Measurements from ENCODE around the gene GOLGA6L1. TPM values are rescaled to one million over a fixed set of nuclear protein-coding genes. Genes with fewer than 3 reads are reported as not detected.
A peak's percentile ranks its signal among the peaks of the same experiment; 100 is the strongest.
"Not testable (repeated sequence)": the region's sequence is repeated elsewhere in the genome, so short reads cannot be mapped to it uniquely, and the experiment has no call there.

Gene GOLGA6L1
- total RNA-seq = not detected

- not testable (repeated sequence) for H3K9me3 ChIP-seq; DNase-seq; H3K27ac ChIP-seq; H3K36me3 ChIP-seq; H3K4me1 ChIP-seq; H3K27me3 ChIP-seq; ATAC-seq (ENCODE audit: low FRiP score in 2 of 2); H3K4me3 ChIP-seq
- WGBS, 2 donors = no CpG with 5 or more reads among the region's 7 CpGs
Observed at GRCh38 chr15:23136722-23137121, at the start of gene GOLGA6L1. GOLGA6L1 (minus strand) TSS chr15:23136822; CDS start chr15:23136731, 91 bp downstream.

GRCh38 chr15:23181201-23181600 lies 44.6 kb upstream of the GOLGA6L1 start:
- not testable (repeated sequence) for H3K27ac ChIP-seq, DNase-seq, H3K27me3 ChIP-seq, H3K9me3 ChIP-seq, H3K4me3 ChIP-seq, H3K4me1 ChIP-seq, H3K36me3 ChIP-seq
- 87 to 88% methylated on average over 9 of the region's 11 CpGs for WGBS, 2 donors
- peak; percentile 13 to 21 for ATAC-seq (ENCODE audit: low FRiP score in 2 of 2)

GRCh38 chr15:23180547-23180927 lies 43.9 kb upstream of the GOLGA6L1 start:
- not testable (repeated sequence) for H3K9me3 ChIP-seq, H3K4me1 ChIP-seq, H3K27ac ChIP-seq, H3K36me3 ChIP-seq, H3K27me3 ChIP-seq, H3K4me3 ChIP-seq
- peak in 1 of 2 donors; percentile 74 for ATAC-seq (ENCODE audit: low FRiP score in 2 of 2)
- DNase-seq = peak in 1 of 2 donors; percentile 15
- 87 to 90% methylated on average over 16 of the region's 16 CpGs for WGBS, 2 donors

- DNase-seq (peak in 1 of 2 donors; percentile 79), ATAC-seq (ENCODE audit: low FRiP score in 2 of 2) (peak; percentile 41 to 61)
- not testable (repeated sequence) for H3K27ac ChIP-seq, H3K9me3 ChIP-seq, H3K4me1 ChIP-seq, H3K27me3 ChIP-seq, H3K4me3 ChIP-seq, H3K36me3 ChIP-seq
- WGBS, 2 donors = 24 to 30% methylated on average over 29 to 39 of the region's 67 CpGs
Observed at GRCh38 chr15:23179768-23180546, 43.3 kb upstream of the GOLGA6L1 start.

- H3K36me3 ChIP-seq, H3K9me3 ChIP-seq, H3K4me1 ChIP-seq, H3K4me3 ChIP-seq, H3K27ac ChIP-seq, H3K27me3 ChIP-seq: not testable (repeated sequence)
- 91 to 93% methylated on average over 6 to 20 of the region's 20 CpGs for WGBS, 2 donors
- peak in 1 of 2 donors; percentile 63 for ATAC-seq (ENCODE audit: low FRiP score in 2 of 2)
- DNase-seq = peak in 1 of 2 donors; percentile 43
Observed at GRCh38 chr15:23176683-23177082, 40.1 kb upstream of the GOLGA6L1 start.

- not testable (repeated sequence) for H3K4me1 ChIP-seq; H3K27ac ChIP-seq; ATAC-seq (ENCODE audit: low FRiP score in 2 of 2); H3K36me3 ChIP-seq; H3K9me3 ChIP-seq; H3K27me3 ChIP-seq; H3K4me3 ChIP-seq
- DNase-seq = peak in 1 of 2 donors; percentile 24
- WGBS, 2 donors = 98% methylated on average over 9 to 13 of the region's 19 CpGs
Observed at GRCh38 chr15:23175606-23176005, 39.0 kb upstream of the GOLGA6L1 start.

GRCh38 chr15:23174609-23175140 lies 38.1 kb upstream of the GOLGA6L1 start:
- not testable (repeated sequence) for H3K36me3 ChIP-seq; ATAC-seq (ENCODE audit: low FRiP score in 2 of 2); H3K27ac ChIP-seq; H3K9me3 ChIP-seq; DNase-seq; H3K4me1 ChIP-seq; H3K27me3 ChIP-seq; H3K4me3 ChIP-seq
- 81 to 96% methylated on average over 6 of the region's 11 CpGs for WGBS, 2 donors

- not testable (repeated sequence) for H3K9me3 ChIP-seq; H3K4me1 ChIP-seq; H3K27ac ChIP-seq; H3K4me3 ChIP-seq; H3K36me3 ChIP-seq; ATAC-seq (ENCODE audit: low FRiP score in 2 of 2); H3K27me3 ChIP-seq; DNase-seq
- 90% methylated on average over 3 of the region's 6 CpGs; no CpG with 5 or more reads in 1 of the 2 donors for WGBS, 2 donors
Observed at GRCh38 chr15:23132787-23133186, 3.8 kb downstream of the GOLGA6L1 start.

- Histone ChIP-seq H3K4me3 (no peak overlapping the region), H3K27ac (no peak overlapping the region), H3K9me3 (no peaks in the 10 kb centered on the region), H3K27me3 (no peaks in the 10 kb centered on the region), H3K36me3 (no peaks in the 10 kb centered on the region), H3K4me1 (no peaks in the 10 kb centered on the region)
- ATAC-seq (ENCODE audit: low FRiP score in 2 of 2) = no peak
- no peak for TF ChIP-seq POLR2AphosphoS5 (IDR thresholded peaks at IDR 0.05)
- TF ChIP-seq POLR2A (IDR thresholded peaks at IDR 0.05) = no peak
- no peak for TF ChIP-seq EP300 (IDR thresholded peaks at IDR 0.05)
- TF ChIP-seq CTCF (IDR thresholded peaks at IDR 0.05) = no peak
- no peak for DNase-seq
- WGBS, 2 donors = 63 to 75% methylated on average over 1 of the region's 1 CpG
Observed at GRCh38 chr15:23118208-23118607, 18.4 kb downstream of the GOLGA6L1 start.

All from upper lobe of left lung (tissue), 6 donors.